GM06990 (cell line): ENCODE results near the gene PRICKLE2.

Source experiments
- DNase-seq: peaks from one replicate; pipeline ENCODE4 v3.0.0-alpha.2; 2011; ENCODE audit not compliant: insufficient read length; ENCODE audit errors: extremely low read depth
- H3K27me3 ChIP-seq: replicated peaks from 2 replicates; pipeline ENCODE4 v1.6.0; 2011; ENCODE audit warnings: low read length; ENCODE audit not compliant: control insufficient read depth, insufficient read depth
- H3K36me3 ChIP-seq: 2 replicates; pipeline ENCODE4 v1.5.1; 2011; ENCODE audit warnings: low read length; ENCODE audit not compliant: control insufficient read depth, insufficient read depth
- H3K4me3 ChIP-seq: replicated peaks from 2 replicates; pipeline ENCODE4 v1.5.1; 2011; ENCODE audit warnings: low read depth, mild to moderate bottlenecking, control low read depth, low read length
- TF ChIP-seq, protein P1 (sequence below): IDR thresholded peaks from 2 replicates; pipeline ENCODE4 v1.5.1; 2011; ENCODE audit warnings: low read length, control low read depth, mild to moderate bottlenecking, inconsistent platforms; ENCODE audit not compliant: insufficient read depth, poor library complexity, severe bottlenecking

Gene PRICKLE2

GRCh38 chr3:64134882-64135281 lies 90.4 kb downstream of the PRICKLE2 start:
- Histone ChIP-seq H3K27me3 (no peaks in the 10 kb centered on the region), H3K4me3 (no peak overlapping the region), H3K36me3 (no peaks in the 10 kb centered on the region)
- TF ChIP-seq, protein P1, sequence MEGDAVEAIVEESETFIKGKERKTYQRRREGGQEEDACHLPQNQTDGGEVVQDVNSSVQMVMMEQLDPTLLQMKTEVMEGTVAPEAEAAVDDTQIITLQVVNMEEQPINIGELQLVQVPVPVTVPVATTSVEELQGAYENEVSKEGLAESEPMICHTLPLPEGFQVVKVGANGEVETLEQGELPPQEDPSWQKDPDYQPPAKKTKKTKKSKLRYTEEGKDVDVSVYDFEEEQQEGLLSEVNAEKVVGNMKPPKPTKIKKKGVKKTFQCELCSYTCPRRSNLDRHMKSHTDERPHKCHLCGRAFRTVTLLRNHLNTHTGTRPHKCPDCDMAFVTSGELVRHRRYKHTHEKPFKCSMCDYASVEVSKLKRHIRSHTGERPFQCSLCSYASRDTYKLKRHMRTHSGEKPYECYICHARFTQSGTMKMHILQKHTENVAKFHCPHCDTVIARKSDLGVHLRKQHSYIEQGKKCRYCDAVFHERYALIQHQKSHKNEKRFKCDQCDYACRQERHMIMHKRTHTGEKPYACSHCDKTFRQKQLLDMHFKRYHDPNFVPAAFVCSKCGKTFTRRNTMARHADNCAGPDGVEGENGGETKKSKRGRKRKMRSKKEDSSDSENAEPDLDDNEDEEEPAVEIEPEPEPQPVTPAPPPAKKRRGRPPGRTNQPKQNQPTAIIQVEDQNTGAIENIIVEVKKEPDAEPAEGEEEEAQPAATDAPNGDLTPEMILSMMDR, result no peak
- no peak for DNase-seq

- no peaks in the 10 kb centered on the region for H3K27me3 ChIP-seq
- no peak for DNase-seq
- H3K4me3 ChIP-seq, result no peak overlapping the region
- H3K36me3 ChIP-seq, result no peaks in the 10 kb centered on the region
- TF ChIP-seq, protein P1, result no peak
These were observed 91.3 kb downstream of the PRICKLE2 start for GRCh38 chr3:64133987-64134386.

GRCh38 chr3:64133272-64133671 lies 92.0 kb downstream of the PRICKLE2 start:
- H3K36me3 ChIP-seq, result no peaks in the 10 kb centered on the region
- no peak overlapping the region for H3K4me3 ChIP-seq
- no peak for DNase-seq
- TF ChIP-seq, protein P1, result no peak
- H3K27me3 ChIP-seq, result no peaks in the 10 kb centered on the region

DNA sequence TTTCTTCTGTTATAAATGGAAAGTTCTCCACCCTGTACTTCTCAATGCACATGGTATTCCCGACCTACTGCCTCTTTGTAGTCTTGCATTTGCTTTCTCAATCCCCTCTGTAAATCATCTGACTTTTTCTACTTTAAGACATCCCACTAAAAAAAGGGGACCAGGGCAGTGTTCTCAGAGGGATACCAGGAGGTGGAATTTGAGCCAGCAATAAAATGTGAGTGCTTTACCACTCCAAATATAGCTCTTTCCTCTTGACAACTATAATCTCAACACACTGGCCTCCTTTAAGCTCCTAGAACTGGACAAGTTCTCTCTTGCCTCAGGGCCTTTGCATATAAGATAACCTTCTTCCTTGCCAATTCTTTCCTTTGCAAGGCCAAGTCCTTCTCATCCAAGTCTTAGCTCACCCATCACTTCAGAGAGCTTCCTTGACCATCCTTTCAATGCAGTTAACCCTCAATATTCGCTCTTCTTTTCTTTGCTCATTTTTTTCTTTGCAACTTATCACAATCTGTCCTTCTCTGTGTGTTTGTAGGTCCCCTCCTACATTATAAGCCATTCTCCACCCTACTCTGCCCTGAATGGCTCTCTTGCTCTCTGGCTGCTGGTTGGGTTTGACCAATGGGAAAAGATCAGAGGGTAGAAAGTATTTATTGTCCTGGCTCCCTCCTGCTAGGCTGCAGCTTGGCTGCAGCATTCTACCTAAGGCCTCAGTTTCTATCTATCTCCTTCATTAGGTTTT lies 93.4 kb downstream of the PRICKLE2 start:
- TF ChIP-seq, protein P1, result no peak

DNA sequence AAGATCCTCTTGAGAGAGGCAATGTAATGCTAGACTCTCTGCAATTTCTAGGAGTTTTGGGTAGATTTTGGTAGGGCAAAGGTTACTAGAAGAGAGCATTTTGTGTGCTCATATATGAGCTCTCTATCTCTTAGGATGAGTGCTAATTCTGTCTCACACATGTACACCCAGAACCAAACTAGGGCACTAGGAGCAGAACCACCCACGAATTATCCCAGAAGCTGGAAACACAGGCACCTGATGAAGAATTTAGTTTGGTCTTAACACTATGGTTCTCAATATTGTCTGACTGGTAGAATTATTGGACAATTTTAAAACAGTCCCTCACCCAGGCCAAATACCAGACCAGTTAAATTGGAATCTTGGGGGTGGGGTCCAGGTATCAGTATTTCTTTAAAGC lies 94.8 kb downstream of the PRICKLE2 start:
- no peaks in the 10 kb centered on the region for H3K36me3 ChIP-seq

More for the DNA sequence above, 93.4 kb downstream of the PRICKLE2 start:
- no peak for DNase-seq
- Histone ChIP-seq H3K36me3 (no peaks in the 10 kb centered on the region), H3K27me3 (no peaks in the 10 kb centered on the region), H3K4me3 (no peak overlapping the region)

More for the DNA sequence above, 94.8 kb downstream of the PRICKLE2 start:
- Histone ChIP-seq H3K4me3 (no peak overlapping the region), H3K27me3 (no peaks in the 10 kb centered on the region)
- TF ChIP-seq, protein P1, result no peak
- DNase-seq, result no peak
